Astrocyte of the cerebellum (primary cell): ENCODE measurements around the gene FKTN.

Source experiments
- DNase-seq: peaks from one replicate; pipeline ENCODE4 v3.0.0-alpha.2; 2011; ENCODE audit warnings: low read depth
- H3K4me3 ChIP-seq: 2 replicates; pipeline ENCODE4 v1.5.1; 2011; ENCODE audit warnings: mild to moderate bottlenecking, low read depth, low read length, moderate library complexity
- CTCF ChIP-seq: IDR thresholded peaks from 2 replicates; pipeline ENCODE4 v1.5.1; 2012; ENCODE audit warnings: low read length, low read depth, moderate library complexity, mild to moderate bottlenecking; ENCODE audit errors: missing control alignments
- in situ Hi-C: cut with HindIII; loops from 2 replicates; pipeline ENCODE4 v1.10.0; 2017; ENCODE audit warnings: low sequenced_read_pairs

FKTN gene

GRCh38 chr9:105593145-105593544, 35.2 kb downstream of the FKTN start:
- in situ Hi-C loops, result no loop called here
- DNase-seq, result no peak
- no peak for TF ChIP-seq CTCF
- H3K4me3 ChIP-seq, result no peak overlapping the region

GRCh38 chr9:105608721-105609598, 51.0 kb downstream of the FKTN start:
- DNase-seq, result peak; percentile 37
- in situ Hi-C loops, result no loop called here
- no peak overlapping the region for H3K4me3 ChIP-seq
- no peak for TF ChIP-seq CTCF

- DNase-seq, result no peak
- TF ChIP-seq CTCF, result no peak
- in situ Hi-C loops, result loop anchor here (5.0 kb wide), 1 partner anchor 101 kb away; no protein-coding TSS in a partner anchor
- H3K4me3 ChIP-seq, result no peak overlapping the region
Observed at GRCh38 chr9:105621001-105621400, 63.1 kb downstream of the FKTN start.

- DNase-seq, result no peak
- in situ Hi-C loops, result no loop called here
- TF ChIP-seq CTCF, result no peak
- H3K4me3 ChIP-seq, result no peak overlapping the region
Observed at GRCh38 chr9:105625088-105625487, 67.2 kb downstream of the FKTN start.

- no peak for DNase-seq
- in situ Hi-C loops, result no loop called here
- no peak for TF ChIP-seq CTCF
- H3K4me3 ChIP-seq, result no peak overlapping the region
Observed at GRCh38 chr9:105632807-105633206, 74.9 kb downstream of the FKTN start.

GRCh38 chr9:105633411-105633810, 75.5 kb downstream of the FKTN start:
- in situ Hi-C loops, result no loop called here
- DNase-seq, result no peak
- TF ChIP-seq CTCF, result no peak
- no peak overlapping the region for H3K4me3 ChIP-seq
